ENCODE results near the gene BUD31. TPM values are rescaled to one million over a fixed set of nuclear protein-coding genes. Genes with fewer than 3 reads are reported as not detected.
A peak's percentile ranks its signal among the peaks of the same experiment; 100 is the strongest.

The BUD31 gene
- total and polyA plus RNA-seq, 9 of the 15 experiments (the other 6 are each of a cell fraction or from before 2014, with no cell fraction given): 105 to 342 (median 247) TPM

DNA sequence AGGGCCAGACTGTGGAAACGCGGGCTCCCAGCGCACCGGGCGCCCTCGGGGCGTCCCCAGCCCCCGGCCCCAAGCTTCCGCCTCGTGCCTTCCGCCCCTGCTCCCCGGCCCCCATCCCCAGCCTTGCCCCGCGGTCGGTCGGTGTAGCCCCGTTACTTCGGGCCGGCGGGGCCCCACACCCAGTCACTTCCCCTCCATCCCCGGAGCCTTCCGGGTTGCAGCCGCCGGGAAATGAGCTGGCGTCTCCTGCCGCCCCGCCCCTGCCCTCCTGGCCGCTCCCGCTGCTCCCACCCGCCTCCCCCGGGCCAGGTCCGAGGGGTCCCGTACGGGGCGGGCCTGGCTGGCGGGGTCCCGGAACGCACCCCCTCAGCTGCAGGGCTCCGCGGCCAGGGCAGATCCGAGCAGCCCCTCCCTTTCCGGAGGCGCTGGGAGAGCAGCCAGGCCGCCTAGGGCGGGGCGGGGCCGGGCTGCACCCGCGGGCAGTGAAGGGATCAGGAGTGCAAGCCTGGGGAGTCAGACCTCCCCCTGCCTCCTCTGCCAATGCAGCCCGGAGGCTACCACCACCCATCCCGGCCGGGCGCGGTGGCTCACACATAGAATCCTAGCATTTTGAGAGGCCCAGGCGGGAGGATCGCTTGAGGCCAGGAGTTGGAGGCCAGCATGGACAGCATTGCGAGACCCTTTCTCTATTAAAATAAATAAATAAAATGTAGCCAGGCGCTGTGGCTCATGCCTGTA is 33.5 kb upstream of the BUD31 start (continued):
- TF ChIP-seq JUNB (CRISPR knock-in tag; conservative IDR thresholded peaks at IDR 0.05): no peak
- no peak for TF ChIP-seq NEUROD1 (IDR thresholded peaks at IDR 0.05; ENCODE audit: borderline replicate concordance, low read depth, low read length, partially characterized antibody)
- no peak for TF ChIP-seq NFE2L1 (tag; IDR thresholded peaks at IDR 0.05; ENCODE audit: borderline replicate concordance, low read depth)
- TF ChIP-seq EP400 (IDR thresholded peaks at IDR 0.05): no peak
- TF ChIP-seq SP2 (IDR thresholded peaks at IDR 0.05; ENCODE audit: extremely low read depth, low read depth, low read length, poor library complexity, severe bottlenecking): no peak
- no peak for TF ChIP-seq SFPQ (IDR thresholded peaks at IDR 0.05; ENCODE audit: low read depth, low read length)
- TF ChIP-seq PTBP1 (IDR thresholded peaks at IDR 0.05; ENCODE audit: low read depth, low read length): 0 out of 2 replicates have a peak, but pooled peaks have one; percentile 41
- no peak for TF ChIP-seq EZH2 (IDR thresholded peaks at IDR 0.05; ENCODE audit: borderline replicate concordance, low read depth, low read length)
- TF ChIP-seq, protein P1, sequence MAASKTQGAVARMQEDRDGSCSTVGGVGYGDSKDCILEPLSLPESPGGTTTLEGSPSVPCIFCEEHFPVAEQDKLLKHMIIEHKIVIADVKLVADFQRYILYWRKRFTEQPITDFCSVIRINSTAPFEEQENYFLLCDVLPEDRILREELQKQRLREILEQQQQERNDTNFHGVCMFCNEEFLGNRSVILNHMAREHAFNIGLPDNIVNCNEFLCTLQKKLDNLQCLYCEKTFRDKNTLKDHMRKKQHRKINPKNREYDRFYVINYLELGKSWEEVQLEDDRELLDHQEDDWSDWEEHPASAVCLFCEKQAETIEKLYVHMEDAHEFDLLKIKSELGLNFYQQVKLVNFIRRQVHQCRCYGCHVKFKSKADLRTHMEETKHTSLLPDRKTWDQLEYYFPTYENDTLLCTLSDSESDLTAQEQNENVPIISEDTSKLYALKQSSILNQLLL (CRISPR knock-in tag; IDR thresholded peaks at IDR 0.05; ENCODE audit: borderline replicate concordance): no peak
- TF ChIP-seq FOXJ3 (CRISPR knock-in tag; IDR thresholded peaks at IDR 0.05): no peak
- TF ChIP-seq DMBX1 (CRISPR knock-in tag; IDR thresholded peaks at IDR 0.05; ENCODE audit: borderline replicate concordance): no peak
- TF ChIP-seq MIER1 (IDR thresholded peaks at IDR 0.05; ENCODE audit: low read depth): no peak
- no peak for TF ChIP-seq ZNF780A (CRISPR knock-in tag; IDR thresholded peaks at IDR 0.05)
- TF ChIP-seq GTF2F1 (IDR thresholded peaks at IDR 0.05; ENCODE audit: low read depth, low read length): no peak
- TF ChIP-seq CBX2 (IDR thresholded peaks at IDR 0.05; ENCODE audit: insufficient read depth, low read length, poor library complexity, severe bottlenecking): no peak
- peak; percentile 38 for TF ChIP-seq HNRNPLL (IDR thresholded peaks at IDR 0.05; ENCODE audit: low read depth, low read length, poor library complexity, severe bottlenecking)
- TF ChIP-seq KDM4B (IDR thresholded peaks at IDR 0.05; ENCODE audit: borderline replicate concordance in 2 of 2, low read depth in 1 of 2): 0 out of 4 replicates have a peak, but pooled peaks of 1 of the 2 experiments have one; percentile 68
- peak; percentile 32 for TF ChIP-seq RBM25 (IDR thresholded peaks at IDR 0.05; ENCODE audit: low read depth, low read length, severe bottlenecking)
- TF ChIP-seq TCF7L2 (IDR thresholded peaks at IDR 0.05; ENCODE audit: low read depth, low read length): no peak
- TF ChIP-seq RNF219 (CRISPR knock-in tag; IDR thresholded peaks at IDR 0.05): no peak
- no peak for TF ChIP-seq L3MBTL2 (IDR thresholded peaks at IDR 0.05)
- no peak for TF ChIP-seq HIVEP1 (CRISPR knock-in tag; IDR thresholded peaks at IDR 0.05)
- peak; percentile 65 for TF ChIP-seq NFIC (IDR thresholded peaks at IDR 0.05)
